Right lobe of liver (tissue), 4 donors: Measurements from ENCODE around the gene EFHD2.

Source experiments
- CTCF ChIP-seq, 4 donors: fragments of 200-600 bp in 3 of 4; fragments of 450-650 bp in 1 of 4; IDR thresholded peaks; one replicate each; pipeline versions ENCODE4 v1.5.1 to v1.8.0; 2016 to 2022; ENCODE audit warnings: antibody characterized with exemption in 4 of 4, mild to moderate bottlenecking in 2 of 4
- POLR2A ChIP-seq: fragments of 450-650 bp; IDR thresholded peaks from one replicate; pipeline ENCODE4 v1.6.1; 2017; ENCODE audit warnings: antibody characterized with exemption, mild to moderate bottlenecking
- donor health status: DM: no; HTN: no; CAD: no.
- donor health status: DM: no; HTN: no; CAD: no.
- donor health status: DM: no; HTN: yes; CAD: no.

GRCh38 chr1:15477646-15478212 is 68.0 kb downstream of the EFHD2 start:
- no peak for TF ChIP-seq CTCF (IDR thresholded peaks at IDR 0.05)
- TF ChIP-seq POLR2A = no peak
